Transverse colon (tissue), 4 donors: ENCODE measurements around the gene F2RL3. TPM values are rescaled to one million over a fixed set of nuclear protein-coding genes. Genes with fewer than 3 reads are reported as not detected.

ENCODE experiments used
- DNase-seq: peaks from one replicate; pipeline ENCODE4 v3.0.0-alpha.2; 2019
- H3K27ac ChIP-seq, 4 donors: fragments of 200-600 bp; sonication (generic); 2 replicates each; pipeline ENCODE4 v1.5.1; 2016 to 2018; ENCODE audit warnings: inconsistent platforms in 4 of 4
- H3K27me3 ChIP-seq: fragments of 200-600 bp; sonication (generic); 2 replicates; pipeline ENCODE4 v1.5.1; 2017; ENCODE audit warnings: inconsistent platforms
- H3K36me3 ChIP-seq, 4 donors: fragments of 200-600 bp; sonication (generic); 2 replicates each; pipeline ENCODE4 v1.5.1; 2017 to 2019; ENCODE audit warnings: inconsistent platforms in 4 of 4
- H3K4me1 ChIP-seq, 4 donors: fragments of 200-600 bp; sonication (generic); 2 replicates each; pipeline ENCODE4 v1.5.1; 2017 to 2020; ENCODE audit warnings: inconsistent platforms in 4 of 4
- H3K4me3 ChIP-seq, 4 donors: fragments of 200-600 bp; sonication (generic); 1 replicate in 1 of 4; 2 replicates in 3 of 4; pipeline versions ENCODE4 v1.5.1 to v1.6.1; 2017 to 2019; ENCODE audit warnings: inconsistent platforms in 4 of 4
- H3K9me3 ChIP-seq, 2 donors: fragments of 200-600 bp; sonication (generic); 2 replicates each; pipeline ENCODE4 v1.5.1; 2017 to 2019; ENCODE audit warnings: inconsistent platforms in 2 of 2
- EP300 ChIP-seq: sonication (generic); formaldehyde crosslinking; IDR thresholded peaks from one replicate; pipeline ENCODE4 v1.6.1; 2017; ENCODE audit warnings: antibody characterized with exemption, low read depth
- POLR2A ChIP-seq: fragments of 450-650 bp; IDR thresholded peaks from one replicate; pipeline ENCODE4 v1.6.1; 2016; ENCODE audit warnings: antibody characterized with exemption, mild to moderate bottlenecking, moderate library complexity
- POLR2AphosphoS5 ChIP-seq, 3 donors: sonication (generic); formaldehyde crosslinking; IDR thresholded peaks; one replicate each; pipeline ENCODE4 v1.6.1; 2016; ENCODE audit warnings: antibody characterized with exemption in 3 of 3
- WGBS, 2 donors: methylation state at CpG; one replicate each; pipeline ENCODE4 v1.1.5; 2018; ENCODE audit warnings: low coverage in 1 of 2; 5-methylcytosine and 5-hydroxymethylcytosine counted together
- in situ Hi-C, 4 donors: fragments of 200-750 bp; cut with MboI; loops; one replicate each; pipeline versions ENCODE4 v1.15.0 to v1.15.1; 2017; ENCODE audit warnings: low sequenced_read_pairs in 3 of 4, low pct_ligation_motif_present in 1 of 4, low pct_unique_long_range_greater_than_20kb in 1 of 4
- intact Hi-C: fragments of 100-400 bp; cut with DNase I; formaldehyde crosslinking; loops from one replicate; pipeline ENCODE4 v1.15.1; 2023; ENCODE audit warnings: low total_unique reads
- total RNA-seq, 4 donors: library from RNA; depleted of rRNA; stranded (reverse); fragments of >200 nt; gene quantifications; one replicate each; pipeline ENCODE4 v1.1.0, GENCODE V29; 2016
- TF ChIP-seq, protein P1 (sequence below), 5 experiments: fragments of 200-600 bp in 3 of 5; fragments of 450-650 bp in 2 of 5; sonication (generic) in 3 of 5; IDR thresholded peaks; 1 replicate in 2 of 5; 2 replicates in 3 of 5; pipeline ENCODE4 v1.5.1; 2016 to 2017; ENCODE audit warnings: antibody characterized with exemption in 5 of 5, inconsistent platforms in 3 of 5, mild to moderate bottlenecking in 2 of 5, moderate library complexity in 1 of 5

F2RL3 gene
- total RNA-seq, 4 donors from 2014 or later: 2.2 to 22.7 (median 9.1) TPM

DNA sequence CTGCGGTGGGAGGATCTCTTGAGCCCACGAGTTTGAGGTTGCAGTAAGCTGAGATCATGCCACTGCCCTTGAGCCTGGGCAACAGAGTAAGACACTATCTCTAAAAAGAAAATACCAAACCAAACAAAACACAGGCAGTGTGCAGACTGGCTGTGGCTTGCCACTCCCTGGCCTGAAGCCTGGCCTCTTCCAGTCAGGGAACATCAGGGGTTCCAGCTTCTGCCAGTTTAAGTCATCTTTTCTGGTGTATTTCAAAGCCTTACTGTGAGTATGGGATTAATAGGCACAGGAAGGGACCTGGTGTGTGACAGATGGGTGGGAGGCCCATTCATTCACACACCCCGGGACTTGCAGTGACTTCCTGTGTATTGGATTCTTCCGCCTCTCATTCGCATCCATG lies 27.0 kb upstream of the F2RL3 start:
- Histone ChIP-seq H3K9me3 (no peaks in the 10 kb centered on the region), H3K4me3 (no peak overlapping the region), H3K4me1 (no peaks in the 10 kb centered on the region), H3K27ac (no peak overlapping the region), H3K36me3 (peaks cover 0 to 32% (median 12%) of the 10 kb centered on the region in 4 donors), H3K27me3 (no peaks in the 10 kb centered on the region)
- no peak for DNase-seq
- in situ Hi-C loops: no loop called here
- WGBS, 2 donors: 93 to 94% methylated on average over 3 to 5 of the region's 5 CpGs
- intact Hi-C loops: no loop called here
- TF ChIP-seq, protein P1, sequence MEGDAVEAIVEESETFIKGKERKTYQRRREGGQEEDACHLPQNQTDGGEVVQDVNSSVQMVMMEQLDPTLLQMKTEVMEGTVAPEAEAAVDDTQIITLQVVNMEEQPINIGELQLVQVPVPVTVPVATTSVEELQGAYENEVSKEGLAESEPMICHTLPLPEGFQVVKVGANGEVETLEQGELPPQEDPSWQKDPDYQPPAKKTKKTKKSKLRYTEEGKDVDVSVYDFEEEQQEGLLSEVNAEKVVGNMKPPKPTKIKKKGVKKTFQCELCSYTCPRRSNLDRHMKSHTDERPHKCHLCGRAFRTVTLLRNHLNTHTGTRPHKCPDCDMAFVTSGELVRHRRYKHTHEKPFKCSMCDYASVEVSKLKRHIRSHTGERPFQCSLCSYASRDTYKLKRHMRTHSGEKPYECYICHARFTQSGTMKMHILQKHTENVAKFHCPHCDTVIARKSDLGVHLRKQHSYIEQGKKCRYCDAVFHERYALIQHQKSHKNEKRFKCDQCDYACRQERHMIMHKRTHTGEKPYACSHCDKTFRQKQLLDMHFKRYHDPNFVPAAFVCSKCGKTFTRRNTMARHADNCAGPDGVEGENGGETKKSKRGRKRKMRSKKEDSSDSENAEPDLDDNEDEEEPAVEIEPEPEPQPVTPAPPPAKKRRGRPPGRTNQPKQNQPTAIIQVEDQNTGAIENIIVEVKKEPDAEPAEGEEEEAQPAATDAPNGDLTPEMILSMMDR (IDR thresholded peaks at IDR 0.05): no peak
- TF ChIP-seq POLR2AphosphoS5 (IDR thresholded peaks at IDR 0.05): no peak
- TF ChIP-seq POLR2A: no peak
- no peak for TF ChIP-seq EP300

DNA sequence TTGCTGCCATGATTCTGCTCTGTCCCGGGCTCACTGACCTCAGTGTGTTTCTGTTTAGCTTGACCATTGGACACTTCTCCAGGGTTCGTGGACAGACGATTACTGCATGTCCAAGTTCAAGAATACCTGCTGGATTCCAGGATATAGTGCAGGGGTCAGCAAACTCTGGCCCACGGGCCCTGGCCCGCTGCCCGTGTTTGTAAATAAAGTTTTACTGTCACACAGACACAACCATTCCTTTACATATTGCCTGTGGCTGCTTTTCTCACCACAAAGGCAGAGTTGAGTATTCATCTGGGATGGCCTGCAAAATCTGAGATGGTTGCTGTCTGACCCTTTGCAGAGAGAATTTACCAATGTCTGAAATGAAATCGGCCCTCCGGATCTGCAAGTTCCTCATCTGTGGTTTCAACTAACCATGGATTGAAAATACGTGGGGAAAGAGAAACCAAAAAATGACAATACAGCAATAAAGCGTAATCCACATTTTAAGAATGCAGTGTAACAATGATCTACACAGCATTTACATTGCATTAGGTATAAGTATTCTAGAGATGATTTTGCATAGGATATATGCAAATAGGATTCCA lies 25.9 kb upstream of the F2RL3 start:
- intact Hi-C loops: no loop called here
- in situ Hi-C loops: no loop called here
- TF ChIP-seq POLR2AphosphoS5 (IDR thresholded peaks at IDR 0.05) (no peak), EP300 (no peak), POLR2A (no peak)
- TF ChIP-seq, protein P1 (IDR thresholded peaks at IDR 0.05): no peak
- H3K27me3 ChIP-seq: no peaks in the 10 kb centered on the region
- peaks cover 0 to 37% (median 17%) of the 10 kb centered on the region in 4 donors for H3K36me3 ChIP-seq
- H3K4me1 ChIP-seq: no peaks in the 10 kb centered on the region
- no peak for DNase-seq
- no peaks in the 10 kb centered on the region for H3K9me3 ChIP-seq
- no peak overlapping the region for H3K27ac ChIP-seq
- WGBS, 2 donors: 73 to 76% methylated on average over 3 to 10 of the region's 10 CpGs
- H3K4me3 ChIP-seq: no peak overlapping the region

DNA sequence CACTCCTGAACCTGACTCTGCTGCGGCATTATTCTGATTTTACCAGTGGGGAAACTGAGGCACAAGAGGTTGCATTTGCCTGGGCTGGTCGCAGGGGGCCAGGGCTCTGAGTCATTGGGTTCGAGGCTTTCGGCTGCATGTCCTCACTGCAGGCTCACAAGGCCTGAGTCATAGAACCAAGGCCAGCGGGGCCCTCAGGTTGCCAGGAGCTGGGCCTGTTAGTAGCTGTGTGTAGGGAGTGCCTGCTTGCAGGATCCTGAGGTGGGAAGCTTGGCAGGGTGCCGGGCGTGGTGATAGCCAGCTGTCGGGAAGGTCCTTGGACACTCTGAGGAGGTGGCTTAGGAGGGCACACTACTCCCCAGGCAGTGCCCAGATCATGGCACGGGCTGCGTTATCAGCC lies 21.6 kb upstream of the F2RL3 start:
- no peaks in the 10 kb centered on the region for H3K27me3 ChIP-seq
- 98% methylated on average over 7 of the region's 10 CpGs; no CpG with 5 or more reads in 1 of the 2 donors for WGBS, 2 donors
- TF ChIP-seq, protein P1 (IDR thresholded peaks at IDR 0.05): no peak
- no peak for TF ChIP-seq POLR2AphosphoS5 (IDR thresholded peaks at IDR 0.05)
- no peak for TF ChIP-seq POLR2A
- no peak for TF ChIP-seq EP300
- intact Hi-C loops: no loop called here
- in situ Hi-C loops: no loop called here
- peaks cover 0 to 46% (median 21%) of the 10 kb centered on the region in 4 donors for H3K36me3 ChIP-seq
- H3K4me3 ChIP-seq: no peak overlapping the region
- no peak for DNase-seq
- H3K9me3 ChIP-seq: no peaks in the 10 kb centered on the region
- no peak overlapping the region for H3K27ac ChIP-seq
- H3K4me1 ChIP-seq: peaks cover 0 to 9% (median 0%) of the 10 kb centered on the region in 4 donors

DNA sequence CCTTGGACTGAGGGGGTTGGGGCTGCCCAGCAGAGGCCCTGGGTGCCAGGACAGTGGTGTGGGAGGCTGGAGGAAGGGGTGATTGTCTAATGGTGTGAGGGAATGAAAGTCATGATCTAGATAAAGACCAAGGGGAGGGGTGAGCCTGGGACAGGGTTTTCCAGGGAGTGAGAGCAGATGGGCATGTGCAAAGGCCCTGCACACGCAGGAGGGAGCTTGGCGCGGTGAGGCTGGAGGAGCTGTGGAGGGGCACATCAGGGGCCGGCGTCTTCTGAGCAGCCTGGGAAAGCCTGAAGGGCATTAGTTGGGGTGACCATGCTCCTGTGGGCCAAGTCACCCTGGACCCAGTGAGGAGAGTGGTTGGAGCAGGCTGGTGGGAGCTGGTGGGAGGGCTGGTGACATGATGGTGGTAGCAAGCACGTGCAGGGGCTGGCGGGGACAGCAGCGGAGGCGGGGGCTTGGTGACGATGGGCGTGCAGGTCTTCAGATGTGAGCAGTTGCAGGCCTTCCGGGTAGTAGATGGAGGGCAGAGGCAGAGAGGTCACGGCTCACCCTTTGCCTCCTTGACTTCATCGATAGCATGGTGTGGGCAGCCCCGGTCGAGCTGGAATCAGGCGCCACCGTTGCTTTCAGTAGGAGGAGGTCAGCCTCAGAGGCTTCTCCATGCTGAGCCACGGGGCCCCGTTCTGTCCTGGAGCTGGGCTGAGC lies 20.2 kb upstream of the F2RL3 start:
- Histone ChIP-seq H3K9me3 (no peaks in the 10 kb centered on the region), H3K4me3 (no peak overlapping the region), H3K27me3 (no peaks in the 10 kb centered on the region), H3K36me3 (peaks cover 0 to 43% (median 21%) of the 10 kb centered on the region in 4 donors), H3K27ac (no peak overlapping the region), H3K4me1 (peaks cover 0 to 10% (median 0%) of the 10 kb centered on the region in 4 donors)
- intact Hi-C loops: no loop called here
- in situ Hi-C loops: no loop called here
- DNase-seq: no peak
- TF ChIP-seq POLR2A: no peak
- TF ChIP-seq EP300: no peak
- TF ChIP-seq POLR2AphosphoS5 (IDR thresholded peaks at IDR 0.05): no peak
- TF ChIP-seq, protein P1 (IDR thresholded peaks at IDR 0.05): no peak
- WGBS, 2 donors: 94% methylated on average over 16 of the region's 20 CpGs; no CpG with 5 or more reads in 1 of the 2 donors
